Adrenal gland (tissue), 5 donors: ENCODE data around the gene PTGS2.

Experiments used
- CTCF ChIP-seq, 6 experiments: fragments of 450-650 bp in 4 of 6; fragments of 200-600 bp in 2 of 6; sonication (generic) in 1 of 6; IDR thresholded peaks; 1 replicate in 5 of 6; 2 replicates in 1 of 6; pipeline versions ENCODE4 v1.5.1 to v1.8.0; 2016 to 2021; ENCODE audit warnings: antibody characterized with exemption in 6 of 6, mild to moderate bottlenecking in 2 of 6, moderate library complexity in 1 of 6
- POLR2A ChIP-seq, 2 donors: fragments of 450-650 bp; IDR thresholded peaks; one replicate each; pipeline ENCODE4 v1.6.1; 2017; ENCODE audit warnings: antibody characterized with exemption in 2 of 2, mild to moderate bottlenecking in 2 of 2, moderate library complexity in 1 of 2
- donor health status: DM: no; HTN: no; CAD: no.

- TF ChIP-seq CTCF (IDR thresholded peaks at IDR 0.05), result no peak
- TF ChIP-seq POLR2A (IDR thresholded peaks at IDR 0.05), result no peak
These were observed 36.6 kb downstream of the PTGS2 start for GRCh38 chr1:186643614-186644013.
